Psoas muscle (tissue), 8 donors: ENCODE data around the gene SLC7A14. TPM values are rescaled to one million over a fixed set of nuclear protein-coding genes. Genes with fewer than 3 reads are reported as not detected.

Experiments used
- ATAC-seq, 4 donors: fragments of 200-7000 bp; cut with Tn5 transposase; one replicate each; pipeline ENCODE4 v1.9.1; 2020; ENCODE audit warnings: moderate library complexity in 3 of 4, mild to moderate bottlenecking in 2 of 4
- DNase-seq, 2 donors: peaks; one replicate each; pipeline ENCODE4 v3.0.0-alpha.2; 2020
- H3K27ac ChIP-seq: fragments of 200-600 bp; one replicate; pipeline ENCODE4 v1.8.0; 2022
- H3K27me3 ChIP-seq, 3 donors: fragments of 200-600 bp in 1 of 3; one replicate each; pipeline versions ENCODE4 v1.6.1 to v1.8.0; 2013 to 2022; ENCODE audit warnings: low read length in 2 of 3, mild to moderate bottlenecking in 2 of 3, moderate library complexity in 1 of 3; ENCODE audit not compliant: insufficient read depth in 3 of 3
- H3K36me3 ChIP-seq, 2 donors: fragments of 200-600 bp in 1 of 2; one replicate each; pipeline versions ENCODE4 v1.6.1 to v1.8.0; 2013 to 2022; ENCODE audit warnings: low read depth in 1 of 2, mild to moderate bottlenecking in 1 of 2, moderate library complexity in 1 of 2; ENCODE audit not compliant: insufficient read depth in 1 of 2
- H3K4me1 ChIP-seq: fragments of 200-600 bp; one replicate; pipeline ENCODE4 v1.8.0; 2022
- H3K4me3 ChIP-seq: fragments of 200-600 bp; one replicate; pipeline ENCODE4 v1.8.0; 2022; ENCODE audit warnings: mild to moderate bottlenecking
- H3K9me3 ChIP-seq: fragments of 200-600 bp; one replicate; pipeline ENCODE4 v1.8.0; 2022
- CTCF ChIP-seq: fragments of 200-600 bp; IDR thresholded peaks from one replicate; pipeline ENCODE4 v1.8.0; 2022; ENCODE audit warnings: antibody characterized with exemption
- WGBS, 3 donors: extraction: QIAGEN DNeasy Blood & Tissue Kit; methylation state at CpG; one replicate each; pipeline versions ENCODE4 v1.1.6 to v1.1.7; 2013; 5-methylcytosine and 5-hydroxymethylcytosine counted together
- intact Hi-C, 2 donors: fragments of 100-400 bp; cut with DNase I; formaldehyde crosslinking; loops; one replicate each; pipeline versions ENCODE4 v1.11.0 to v1.14.2; 2022
- polyA plus RNA-seq, 3 donors: library from polyadenylated mRNA; stranded (reverse); fragments of 200-250 nt; gene quantifications; one replicate each; pipeline ENCODE4 v1.2.3, GENCODE V29; 2013
- total RNA-seq, 4 donors: library from RNA; stranded (reverse); fragmentation: NEBNext Ultra II Directional in 2 of 4; extraction: Animal tissue kit (Norgen Biotek cat#: 25700) in 2 of 4; gene quantifications; one replicate each; pipeline versions ENCODE4 v1.2.1 to v1.2.4, GENCODE V29; 2021 to 2023
- donor health status: healthy with polysubstance abuse.
- donor health status: DM: no; HTN: no; CAD: no; lungs with moderate emphysema.
- donor health status: Bipolar disorder and iron deficiency.
- donor health status: healthy.
- donor health status: DM: yes; HTN: yes; CAD: no.
- donor health status: DM: no; HTN: no; CAD: no.
- donor health status: DM: no; HTN: no; CAD: no.
- donor health status: DM: yes; HTN: yes; CAD: no.

SLC7A14 gene
- total and polyA plus RNA-seq, 7 donors, result under 0.01 to 0.04 (median 0.01) TPM; not detected in 4

GRCh38 chr3:170553788-170554757 lies 31.8 kb downstream of the SLC7A14 start:
- DNase-seq (no peak), ATAC-seq (no peak)
- Histone ChIP-seq H3K9me3 (no peaks in the 10 kb centered on the region), H3K4me1 (no peaks in the 10 kb centered on the region), H3K4me3 (no peak overlapping the region), H3K27ac (no peak overlapping the region), H3K36me3 (no peaks in the 10 kb centered on the region), H3K27me3 (no peaks in the 10 kb centered on the region)
- intact Hi-C loops, result no loop called here
- 54 to 56% (median 56%) methylated on average over 4 of the region's 4 CpGs for WGBS, 3 donors
- no peak for TF ChIP-seq CTCF

- no peaks in the 10 kb centered on the region for H3K36me3 ChIP-seq
- no peak overlapping the region for H3K4me3 ChIP-seq
- no peak for TF ChIP-seq CTCF
- peaks cover 0 to 4% (median 0%) of the 10 kb centered on the region in 3 donors for H3K27me3 ChIP-seq
- DNase-seq (no peak), ATAC-seq (no peak)
- WGBS, 3 donors, result 58 to 61% (median 60%) methylated on average over 2 of the region's 2 CpGs
- no peaks in the 10 kb centered on the region for H3K4me1 ChIP-seq
- H3K9me3 ChIP-seq, result no peaks in the 10 kb centered on the region
- intact Hi-C loops, result no loop called here
- no peak overlapping the region for H3K27ac ChIP-seq
These were observed 34.6 kb downstream of the SLC7A14 start for GRCh38 chr3:170551252-170551651.

GRCh38 chr3:170542704-170543103 lies 43.2 kb downstream of the SLC7A14 start:
- intact Hi-C loops, result loop anchor here in 1 of 2 donors (10.0 kb wide), 1 partner anchor 152 kb away; no protein-coding TSS in a partner anchor

GRCh38 chr3:170539897-170540296 lies 46.0 kb downstream of the SLC7A14 start:
- no peaks in the 10 kb centered on the region for H3K9me3 ChIP-seq
- H3K36me3 ChIP-seq, result no peaks in the 10 kb centered on the region
- peaks cover 0 to 13% (median 0%) of the 10 kb centered on the region in 3 donors for H3K27me3 ChIP-seq
- WGBS, 3 donors, result 76 to 81% (median 77%) methylated on average over 3 of the region's 3 CpGs
- H3K4me3 ChIP-seq, result no peak overlapping the region
- DNase-seq (no peak), ATAC-seq (no peak)
- H3K4me1 ChIP-seq, result no peaks in the 10 kb centered on the region
- no peak for TF ChIP-seq CTCF
- H3K27ac ChIP-seq, result no peak overlapping the region
- intact Hi-C loops, result loop anchor here in 1 of 2 donors (10.0 kb wide), 1 partner anchor 155 kb away; no protein-coding TSS in a partner anchor

More at GRCh38 chr3:170542704-170543103, 43.2 kb downstream of the SLC7A14 start:
- Histone ChIP-seq H3K27me3 (peaks cover 0 to 17% (median 0%) of the 10 kb centered on the region in 3 donors), H3K9me3 (no peaks in the 10 kb centered on the region), H3K36me3 (no peaks in the 10 kb centered on the region), H3K27ac (no peak overlapping the region), H3K4me3 (no peak overlapping the region), H3K4me1 (no peaks in the 10 kb centered on the region)
- no peak for TF ChIP-seq CTCF
- 85 to 86% (median 85%) methylated on average over 3 of the region's 3 CpGs for WGBS, 3 donors
- DNase-seq (no peak), ATAC-seq (no peak)
